ENCODE results near the gene ACAD8. TPM values are rescaled to one million over a fixed set of nuclear protein-coding genes. Genes with fewer than 3 reads are reported as not detected.

The ACAD8 gene
- total RNA-seq, 6 experiments from 2014 or later, result 19.1 to 28.3 (median 24.4) TPM

GRCh38 chr11:134293119-134294113 is 40.0 kb downstream of the ACAD8 start:
- ATAC-seq (no peak), DNase-seq (no peak)
- Histone ChIP-seq H3K27ac (no peak overlapping the region), H3K9me3 (no peaks in the 10 kb centered on the region), H3K36me3 (no peaks in the 10 kb centered on the region), H3K4me3 (no peak overlapping the region), H3K27me3 (no peaks in the 10 kb centered on the region), H3K4me1 (no peaks in the 10 kb centered on the region)
- WGBS (ENCODE audit: insufficient coverage, low coverage, low lambda C conversion rate, missing lambda C conversion rate), result 64% methylated on average over 13 of the region's 20 CpGs
- intact Hi-C loops (cut with DNase I), result no loop called here
- no peak for TF ChIP-seq CTCF (IDR thresholded peaks at IDR 0.05)
- no peak for TF ChIP-seq POLR2A (IDR thresholded peaks at IDR 0.05)

GRCh38 chr11:134294664-134295063 is 41.3 kb downstream of the ACAD8 start:
- no peak for TF ChIP-seq POLR2A (IDR thresholded peaks at IDR 0.05)
- no peak for TF ChIP-seq CTCF (IDR thresholded peaks at IDR 0.05)
- intact Hi-C loops (cut with DNase I), result no loop called here
- Histone ChIP-seq H3K27me3 (no peaks in the 10 kb centered on the region), H3K27ac (no peak overlapping the region), H3K4me3 (no peak overlapping the region), H3K4me1 (no peaks in the 10 kb centered on the region), H3K36me3 (no peaks in the 10 kb centered on the region), H3K9me3 (no peaks in the 10 kb centered on the region)
- ATAC-seq, result no peak
- DNase-seq, result no peak
- WGBS (ENCODE audit: insufficient coverage, low coverage, low lambda C conversion rate, missing lambda C conversion rate), result 70% methylated on average over 9 of the region's 9 CpGs

GRCh38 chr11:134312223-134312622 is 58.9 kb downstream of the ACAD8 start:
- no peak for DNase-seq
- WGBS (ENCODE audit: insufficient coverage, low coverage, low lambda C conversion rate, missing lambda C conversion rate), result 80% methylated on average over 6 of the region's 12 CpGs
- Histone ChIP-seq H3K27ac (no peak overlapping the region), H3K9me3 (no peaks in the 10 kb centered on the region), H3K36me3 (no peaks in the 10 kb centered on the region), H3K27me3 (no peaks in the 10 kb centered on the region), H3K4me3 (no peak overlapping the region), H3K4me1 (no peaks in the 10 kb centered on the region)
- no peak for ATAC-seq
- intact Hi-C loops (cut with DNase I), result no loop called here
- TF ChIP-seq CTCF (IDR thresholded peaks at IDR 0.05), result no peak
- TF ChIP-seq POLR2A (IDR thresholded peaks at IDR 0.05), result no peak

GRCh38 chr11:134312807-134313206 is 59.4 kb downstream of the ACAD8 start:
- intact Hi-C loops (cut with DNase I), result no loop called here
- DNase-seq (no peak), ATAC-seq (peak in 1 of 4 donors; percentile 21)
- no peaks in the 10 kb centered on the region for H3K4me1 ChIP-seq
- no peaks in the 10 kb centered on the region for H3K27me3 ChIP-seq
- H3K27ac ChIP-seq, result no peak overlapping the region
- H3K36me3 ChIP-seq, result no peaks in the 10 kb centered on the region
- H3K4me3 ChIP-seq, result no peak overlapping the region
- 67% methylated on average over 1 of the region's 5 CpGs for WGBS (ENCODE audit: insufficient coverage, low coverage, low lambda C conversion rate, missing lambda C conversion rate)
- TF ChIP-seq POLR2A (IDR thresholded peaks at IDR 0.05), result no peak
- TF ChIP-seq CTCF (IDR thresholded peaks at IDR 0.05), result no peak
- no peaks in the 10 kb centered on the region for H3K9me3 ChIP-seq

Measured in right lobe of liver (tissue), 6 donors.